CD4-positive, alpha-beta T cell treated with Interleukin-6 at 100 ng/mL for 8 hours (primary cell): ENCODE data around the gene ARRDC1.

ENCODE experiments used
- DNase-seq: peaks from one replicate; pipeline ENCODE4 v3.0.0-alpha.2; 2020; ENCODE audit warnings: mixed read lengths, low spot score

The ARRDC1 gene

GRCh38 chr9:137640862-137641261, 35.4 kb downstream of the ARRDC1 start:
- no peak for DNase-seq

- DNase-seq, result no peak
These were observed 36.7 kb downstream of the ARRDC1 start for GRCh38 chr9:137642118-137642601.

- no peak for DNase-seq
These were observed 37.4 kb downstream of the ARRDC1 start for GRCh38 chr9:137642892-137643291.

GRCh38 chr9:137643921-137644320, 38.4 kb downstream of the ARRDC1 start:
- DNase-seq, result no peak

GRCh38 chr9:137645211-137645610, 39.7 kb downstream of the ARRDC1 start:
- DNase-seq, result no peak

GRCh38 chr9:137646341-137646740, 40.9 kb downstream of the ARRDC1 start:
- no peak for DNase-seq

GRCh38 chr9:137647096-137647714, 41.7 kb downstream of the ARRDC1 start:
- DNase-seq, result no peak

GRCh38 chr9:137648396-137648795, 42.9 kb downstream of the ARRDC1 start:
- no peak for DNase-seq

- DNase-seq, result no peak
These were observed 44.1 kb downstream of the ARRDC1 start for GRCh38 chr9:137649553-137649952.

GRCh38 chr9:137650259-137650658, 44.8 kb downstream of the ARRDC1 start:
- DNase-seq, result no peak

GRCh38 chr9:137650779-137651178, 45.3 kb downstream of the ARRDC1 start:
- DNase-seq, result no peak

GRCh38 chr9:137656416-137656815, 50.9 kb downstream of the ARRDC1 start:
- no peak for DNase-seq

GRCh38 chr9:137657606-137658005, 52.1 kb downstream of the ARRDC1 start:
- no peak for DNase-seq

GRCh38 chr9:137658781-137659180, 53.3 kb downstream of the ARRDC1 start:
- no peak for DNase-seq

GRCh38 chr9:137660144-137660543, 54.7 kb downstream of the ARRDC1 start:
- DNase-seq, result no peak

- no peak for DNase-seq
These were observed 58.1 kb downstream of the ARRDC1 start for GRCh38 chr9:137663584-137663983.

GRCh38 chr9:137664676-137665075, 59.2 kb downstream of the ARRDC1 start:
- DNase-seq, result no peak
